PC-9 (cell line): Measurements from ENCODE around the gene KCNA5.

Experiments used
- EZH2 ChIP-seq: fragments of 200-600 bp; sonication (generic); IDR thresholded peaks from 2 replicates; pipeline ENCODE4 v1.8.0; 2017; ENCODE audit warnings: antibody characterized with exemption, low read depth
- TF ChIP-seq, protein P1 (sequence below): fragments of 200-600 bp; sonication (generic); conservative IDR thresholded peaks from 2 replicates; pipeline ENCODE4 v1.6.1; 2017; ENCODE audit warnings: mixed run types, antibody characterized with exemption, mild to moderate bottlenecking, moderate library complexity

- TF ChIP-seq, protein P1, sequence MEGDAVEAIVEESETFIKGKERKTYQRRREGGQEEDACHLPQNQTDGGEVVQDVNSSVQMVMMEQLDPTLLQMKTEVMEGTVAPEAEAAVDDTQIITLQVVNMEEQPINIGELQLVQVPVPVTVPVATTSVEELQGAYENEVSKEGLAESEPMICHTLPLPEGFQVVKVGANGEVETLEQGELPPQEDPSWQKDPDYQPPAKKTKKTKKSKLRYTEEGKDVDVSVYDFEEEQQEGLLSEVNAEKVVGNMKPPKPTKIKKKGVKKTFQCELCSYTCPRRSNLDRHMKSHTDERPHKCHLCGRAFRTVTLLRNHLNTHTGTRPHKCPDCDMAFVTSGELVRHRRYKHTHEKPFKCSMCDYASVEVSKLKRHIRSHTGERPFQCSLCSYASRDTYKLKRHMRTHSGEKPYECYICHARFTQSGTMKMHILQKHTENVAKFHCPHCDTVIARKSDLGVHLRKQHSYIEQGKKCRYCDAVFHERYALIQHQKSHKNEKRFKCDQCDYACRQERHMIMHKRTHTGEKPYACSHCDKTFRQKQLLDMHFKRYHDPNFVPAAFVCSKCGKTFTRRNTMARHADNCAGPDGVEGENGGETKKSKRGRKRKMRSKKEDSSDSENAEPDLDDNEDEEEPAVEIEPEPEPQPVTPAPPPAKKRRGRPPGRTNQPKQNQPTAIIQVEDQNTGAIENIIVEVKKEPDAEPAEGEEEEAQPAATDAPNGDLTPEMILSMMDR: no peak
- TF ChIP-seq EZH2: no peak
Observed at GRCh38 chr12:5060958-5061357, 17.3 kb downstream of the KCNA5 start.
